Astrocyte of the cerebellum (primary cell): ENCODE results near the gene NMT2.

Source experiments
- DNase-seq: peaks from one replicate; pipeline ENCODE4 v3.0.0-alpha.2; 2011; ENCODE audit warnings: low read depth
- H3K4me3 ChIP-seq: 2 replicates; pipeline ENCODE4 v1.5.1; 2011; ENCODE audit warnings: mild to moderate bottlenecking, low read depth, low read length, moderate library complexity
- in situ Hi-C: cut with HindIII; loops from 2 replicates; pipeline ENCODE4 v1.10.0; 2017; ENCODE audit warnings: low sequenced_read_pairs
- TF ChIP-seq, protein P1 (sequence below): IDR thresholded peaks from 2 replicates; pipeline ENCODE4 v1.5.1; 2012; ENCODE audit warnings: low read length, low read depth, moderate library complexity, mild to moderate bottlenecking; ENCODE audit errors: missing control alignments

NMT2 gene

DNA sequence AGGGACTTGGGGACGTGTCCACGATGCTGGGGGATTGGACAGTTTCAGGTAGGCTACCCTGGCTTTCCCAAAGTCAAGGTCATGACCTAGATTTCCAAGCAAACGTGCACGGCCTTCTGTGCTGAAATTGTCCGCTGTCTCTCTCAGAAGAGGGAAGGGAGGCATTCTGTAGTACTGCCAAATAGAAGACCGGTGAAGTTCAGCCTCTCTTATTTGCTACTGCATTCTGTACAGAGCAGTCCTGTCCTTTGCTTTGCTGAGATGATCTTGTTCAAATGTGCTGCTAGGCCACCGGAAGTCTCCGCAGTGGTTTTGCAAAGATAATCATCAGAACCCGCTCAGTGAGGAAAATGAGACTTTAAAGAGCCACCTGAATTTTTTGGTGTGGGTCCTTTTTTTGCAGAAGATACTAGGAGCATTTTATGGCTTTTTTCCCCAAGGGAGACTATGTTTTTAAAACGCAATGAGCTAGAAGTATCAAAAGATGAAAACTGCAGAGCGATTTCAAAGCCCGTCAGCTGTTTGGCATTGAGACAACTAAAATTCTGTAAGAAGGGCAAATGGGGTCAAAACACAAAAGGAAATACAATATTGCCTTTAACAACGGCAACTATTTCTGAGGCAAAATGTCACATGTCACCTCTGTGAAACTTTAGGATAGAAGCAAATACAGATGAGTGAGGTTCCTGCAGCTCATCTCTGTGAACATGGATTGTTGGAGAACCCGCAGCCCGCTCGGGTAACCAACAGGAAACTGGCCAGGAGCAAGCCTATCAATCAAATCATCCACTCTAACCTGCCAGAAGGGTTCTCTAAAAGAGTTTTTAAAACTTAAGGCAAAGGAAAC is 1.3 kb upstream of the NMT2 start:
- TF ChIP-seq, protein P1, sequence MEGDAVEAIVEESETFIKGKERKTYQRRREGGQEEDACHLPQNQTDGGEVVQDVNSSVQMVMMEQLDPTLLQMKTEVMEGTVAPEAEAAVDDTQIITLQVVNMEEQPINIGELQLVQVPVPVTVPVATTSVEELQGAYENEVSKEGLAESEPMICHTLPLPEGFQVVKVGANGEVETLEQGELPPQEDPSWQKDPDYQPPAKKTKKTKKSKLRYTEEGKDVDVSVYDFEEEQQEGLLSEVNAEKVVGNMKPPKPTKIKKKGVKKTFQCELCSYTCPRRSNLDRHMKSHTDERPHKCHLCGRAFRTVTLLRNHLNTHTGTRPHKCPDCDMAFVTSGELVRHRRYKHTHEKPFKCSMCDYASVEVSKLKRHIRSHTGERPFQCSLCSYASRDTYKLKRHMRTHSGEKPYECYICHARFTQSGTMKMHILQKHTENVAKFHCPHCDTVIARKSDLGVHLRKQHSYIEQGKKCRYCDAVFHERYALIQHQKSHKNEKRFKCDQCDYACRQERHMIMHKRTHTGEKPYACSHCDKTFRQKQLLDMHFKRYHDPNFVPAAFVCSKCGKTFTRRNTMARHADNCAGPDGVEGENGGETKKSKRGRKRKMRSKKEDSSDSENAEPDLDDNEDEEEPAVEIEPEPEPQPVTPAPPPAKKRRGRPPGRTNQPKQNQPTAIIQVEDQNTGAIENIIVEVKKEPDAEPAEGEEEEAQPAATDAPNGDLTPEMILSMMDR, result no peak
- DNase-seq, result no peak
- no peak overlapping the region for H3K4me3 ChIP-seq
- in situ Hi-C loops, result no loop called here

DNA sequence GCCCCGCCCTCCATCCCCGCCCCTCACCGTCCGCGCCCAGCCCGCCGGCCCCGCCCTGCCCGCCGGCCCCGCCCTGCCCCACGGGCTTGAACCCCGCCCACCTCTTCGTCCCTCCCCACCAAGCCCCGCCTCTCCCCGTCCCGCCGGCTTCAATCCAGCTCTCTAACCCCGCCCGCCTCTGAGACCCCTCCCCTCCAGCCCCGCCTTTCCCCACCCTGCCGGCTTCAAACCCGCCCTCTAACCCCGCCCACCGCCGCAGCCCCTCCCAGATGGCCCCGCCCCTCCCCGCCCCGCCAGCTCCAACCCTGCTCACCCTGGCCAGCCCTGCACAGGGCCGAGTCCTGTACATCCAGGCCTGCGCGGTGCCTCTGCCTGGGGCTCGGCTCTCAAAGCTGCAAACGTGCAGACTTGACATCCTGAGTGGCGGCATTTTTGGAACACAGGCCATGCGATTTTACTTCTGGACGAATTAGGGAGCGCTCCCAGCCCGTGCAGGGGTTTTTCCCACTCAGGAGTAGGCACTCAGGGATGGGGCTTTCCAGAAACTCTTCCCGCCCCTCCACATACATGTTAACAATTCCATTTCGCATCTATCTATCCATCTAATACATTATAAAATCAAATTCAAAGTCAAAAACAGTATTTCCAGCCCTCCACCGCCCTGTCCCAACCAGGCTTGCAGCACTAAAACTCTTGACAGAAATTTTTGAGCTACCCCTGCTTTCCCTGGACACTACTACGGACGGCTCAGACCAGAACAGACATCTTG is 477 bp upstream of the NMT2 start:
- no peak overlapping the region for H3K4me3 ChIP-seq
- TF ChIP-seq, protein P1, result no peak
- in situ Hi-C loops, result no loop called here
- DNase-seq, result peak; percentile 88

DNA sequence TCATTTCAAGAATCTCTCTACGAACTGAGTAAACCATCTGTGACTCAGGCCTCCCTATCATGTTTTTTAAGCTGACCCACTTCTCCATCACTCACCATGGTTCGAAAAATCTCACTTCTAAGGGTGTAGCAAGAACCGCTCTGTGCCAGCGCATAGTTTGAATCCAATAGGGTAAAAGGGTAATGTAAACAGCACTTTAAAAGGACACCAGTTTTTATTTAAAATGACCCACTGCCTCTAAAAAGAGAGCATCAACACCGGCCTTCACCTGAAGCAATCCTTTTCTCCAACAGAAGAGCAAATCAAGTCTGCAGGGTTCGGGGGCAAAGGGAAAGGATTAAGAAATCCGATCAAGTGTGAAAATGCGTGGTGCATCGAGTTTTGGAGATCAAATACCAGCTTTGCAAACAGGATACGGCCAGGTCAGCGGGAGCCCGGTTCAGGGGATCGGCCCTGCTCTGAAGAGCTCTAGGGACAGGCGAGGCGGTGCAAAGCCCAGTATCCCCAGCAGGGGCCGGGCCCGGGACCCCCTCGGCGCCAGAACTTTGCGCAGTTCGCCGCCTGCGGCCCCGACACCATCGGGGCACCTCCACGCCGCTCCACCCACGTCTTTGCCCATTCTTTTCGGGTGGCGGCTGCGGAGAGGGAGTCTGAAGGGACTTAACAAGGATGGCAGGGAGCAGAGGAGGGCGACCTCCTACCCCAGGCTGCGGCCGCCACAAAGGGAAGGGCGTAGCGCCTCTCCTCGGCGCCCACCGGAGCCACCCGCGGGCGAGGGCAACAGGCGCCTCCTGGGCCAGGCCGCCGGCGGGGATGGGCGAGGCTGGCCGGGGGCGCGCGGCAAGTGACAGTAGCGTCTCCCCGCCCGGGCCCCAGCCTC is 842 bp downstream of the NMT2 start:
- no peak for DNase-seq
- in situ Hi-C loops, result no loop called here
- H3K4me3 ChIP-seq, result peak overlapping the region; percentile 87
- TF ChIP-seq, protein P1, result peak; percentile 58

DNA sequence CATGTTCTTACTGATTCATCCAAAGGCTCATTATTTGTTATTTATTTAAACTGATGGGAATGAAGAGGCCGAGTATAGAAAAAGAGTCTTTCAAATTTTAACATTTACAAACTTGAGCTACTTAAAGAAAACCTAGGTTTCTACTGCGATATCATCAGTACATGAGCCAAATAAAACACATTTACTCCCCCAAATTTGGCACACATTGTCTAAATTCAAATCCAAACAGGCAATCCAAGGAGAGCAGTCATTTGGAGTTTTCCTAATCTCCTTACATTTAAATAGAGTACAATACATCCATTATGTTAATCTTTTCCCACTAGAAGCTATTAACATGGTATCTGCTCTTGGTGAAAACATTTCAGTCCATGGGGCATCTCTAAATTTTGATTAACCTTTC is 2.2 kb downstream of the NMT2 start:
- TF ChIP-seq, protein P1, result no peak
- DNase-seq, result no peak
- in situ Hi-C loops, result no loop called here
- peak overlapping the region; percentile 87 for H3K4me3 ChIP-seq

DNA sequence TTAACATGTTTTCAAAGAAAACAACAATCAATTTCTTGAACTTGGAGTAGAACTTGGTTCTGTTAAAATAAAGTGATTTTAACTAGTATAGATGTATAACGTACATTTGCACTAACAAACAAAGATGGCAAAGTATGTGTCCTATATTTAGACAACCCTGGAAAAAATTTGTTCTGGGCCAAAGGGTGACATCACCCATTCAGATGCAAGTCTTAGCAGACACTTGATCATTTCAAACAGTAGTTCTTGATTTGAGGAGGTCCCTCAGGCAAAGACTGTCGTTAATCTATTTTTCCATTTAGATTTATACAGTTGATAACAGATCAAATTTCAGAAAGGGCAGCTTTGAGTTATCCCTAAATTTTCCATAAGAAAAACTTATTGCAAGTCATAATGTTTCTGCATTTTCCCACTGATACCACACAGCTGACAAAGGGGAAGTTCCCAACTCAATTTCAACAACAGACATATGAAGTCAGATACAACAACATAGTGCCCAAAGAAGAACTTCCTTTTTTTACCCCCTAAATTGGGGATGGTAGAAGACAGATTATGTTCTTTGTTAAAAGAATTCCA is 5.2 kb downstream of the NMT2 start:
- in situ Hi-C loops, result no loop called here
- TF ChIP-seq, protein P1, result no peak
- no peak overlapping the region for H3K4me3 ChIP-seq

DNA sequence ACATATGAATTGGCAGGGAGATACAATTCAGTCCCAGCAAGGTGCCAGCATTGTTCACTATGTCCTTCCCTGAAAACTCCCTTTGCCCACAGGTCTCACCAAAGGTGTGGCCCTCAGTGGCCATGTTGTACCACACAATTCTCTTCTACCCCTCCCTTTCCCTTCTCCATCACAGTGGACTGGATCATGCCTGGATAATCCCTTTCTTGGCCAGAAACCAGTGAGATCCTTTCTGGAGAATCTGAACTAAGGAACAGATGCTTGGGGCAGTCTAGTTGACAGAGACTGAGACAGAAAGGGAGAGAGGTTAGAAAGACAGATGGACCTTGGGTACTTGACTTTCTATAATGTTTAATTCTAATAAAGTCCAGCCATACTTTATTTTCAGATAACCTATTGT is 9.5 kb downstream of the NMT2 start:
- in situ Hi-C loops, result no loop called here

More for the DNA sequence above, 5.2 kb downstream of the NMT2 start:
- no peak for DNase-seq

More for the DNA sequence above, 9.5 kb downstream of the NMT2 start:
- no peak overlapping the region for H3K4me3 ChIP-seq
- TF ChIP-seq, protein P1, result no peak
- DNase-seq, result no peak
